ENCODE results near the gene INPP5K.
A peak's percentile ranks its signal among the peaks of the same experiment; 100 is the strongest.

Gene INPP5K

DNA sequence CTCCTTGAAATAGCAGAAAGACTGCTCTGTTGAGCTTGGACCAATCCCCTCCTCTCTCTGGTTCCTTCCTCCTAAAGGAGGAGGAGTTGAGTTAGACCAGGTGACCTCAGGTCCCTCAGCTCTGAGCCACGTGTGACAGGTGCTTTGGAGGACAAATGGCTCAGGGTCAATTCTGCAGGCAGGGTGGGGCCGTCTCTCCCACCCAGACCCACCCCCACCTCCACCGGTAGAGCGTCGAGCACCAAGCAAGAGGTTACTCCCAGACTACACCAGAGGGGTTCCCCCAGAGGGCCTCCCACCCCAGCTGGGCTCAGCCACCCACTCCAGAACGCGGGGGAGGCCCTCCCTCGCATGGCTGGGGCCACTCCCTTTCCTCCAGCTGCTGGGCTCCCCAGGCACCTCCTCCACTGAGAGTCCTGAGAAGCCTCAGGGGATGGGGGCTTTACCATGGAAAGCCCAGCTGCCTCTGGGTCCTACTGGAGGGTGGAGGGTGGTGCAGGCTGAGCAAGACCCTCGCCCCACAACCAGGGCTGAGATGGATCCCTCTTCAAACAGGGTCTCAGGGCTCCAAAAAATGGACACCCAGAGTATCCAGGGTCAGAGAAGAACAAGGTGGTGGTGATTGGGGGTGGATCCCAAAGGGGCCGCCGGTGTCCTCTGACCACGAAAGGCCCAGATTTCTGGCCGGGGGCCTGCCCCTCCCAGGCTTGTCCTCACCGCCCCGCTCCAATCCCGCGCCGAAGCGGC is 31.6 kb downstream of the INPP5K start:
- peak; percentile 37 for DNase-seq

- DNase-seq: no peak
Observed at GRCh38 chr17:1484060-1484535, 32.3 kb downstream of the INPP5K start.

DNA sequence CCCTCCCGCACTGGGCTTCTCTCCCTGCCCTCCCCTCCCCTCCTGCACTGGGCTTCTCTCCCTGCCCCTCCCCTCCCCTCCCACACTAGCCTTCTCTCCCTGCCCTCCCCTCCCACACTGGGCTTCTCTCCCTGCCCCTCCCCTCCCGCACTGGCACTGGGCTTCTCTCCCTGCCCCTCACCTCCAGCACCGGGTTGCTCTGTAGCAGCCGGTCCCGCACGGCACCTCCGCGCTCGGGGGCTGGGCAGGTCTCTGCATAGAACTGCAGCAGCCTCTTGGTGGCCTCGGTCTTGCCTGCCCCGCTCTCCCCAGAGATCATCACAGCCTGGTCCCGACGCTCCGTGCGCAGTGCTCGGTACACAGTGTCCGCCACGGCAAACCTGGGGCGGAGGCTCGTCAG is 33.7 kb downstream of the INPP5K start:
- DNase-seq: no peak

DNA sequence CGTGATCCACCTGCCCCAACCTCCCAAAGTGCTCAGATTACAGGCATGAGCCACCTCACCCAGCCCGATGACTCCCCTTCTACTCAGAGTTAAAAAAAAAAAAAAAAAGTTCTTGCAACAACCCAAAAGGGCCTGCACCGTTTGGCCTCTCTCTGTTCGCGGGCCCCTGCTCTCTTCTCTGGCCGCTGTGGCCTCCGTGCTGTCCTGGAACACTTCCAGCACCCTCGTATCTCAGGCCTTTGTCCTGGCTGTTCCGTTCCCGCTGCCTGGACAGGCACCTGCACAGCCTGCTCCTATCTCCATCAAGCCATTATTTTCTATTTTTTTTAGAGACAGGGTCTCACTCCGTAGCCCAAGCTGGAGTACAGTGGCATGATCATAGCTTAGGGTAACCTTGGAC is 34.7 kb downstream of the INPP5K start:
- DNase-seq: no peak

- no peak for DNase-seq
Observed at GRCh38 chr17:1480747-1481465, 35.5 kb downstream of the INPP5K start.

- no peak for DNase-seq
Observed at GRCh38 chr17:1478418-1478817, 38.0 kb downstream of the INPP5K start.

DNA sequence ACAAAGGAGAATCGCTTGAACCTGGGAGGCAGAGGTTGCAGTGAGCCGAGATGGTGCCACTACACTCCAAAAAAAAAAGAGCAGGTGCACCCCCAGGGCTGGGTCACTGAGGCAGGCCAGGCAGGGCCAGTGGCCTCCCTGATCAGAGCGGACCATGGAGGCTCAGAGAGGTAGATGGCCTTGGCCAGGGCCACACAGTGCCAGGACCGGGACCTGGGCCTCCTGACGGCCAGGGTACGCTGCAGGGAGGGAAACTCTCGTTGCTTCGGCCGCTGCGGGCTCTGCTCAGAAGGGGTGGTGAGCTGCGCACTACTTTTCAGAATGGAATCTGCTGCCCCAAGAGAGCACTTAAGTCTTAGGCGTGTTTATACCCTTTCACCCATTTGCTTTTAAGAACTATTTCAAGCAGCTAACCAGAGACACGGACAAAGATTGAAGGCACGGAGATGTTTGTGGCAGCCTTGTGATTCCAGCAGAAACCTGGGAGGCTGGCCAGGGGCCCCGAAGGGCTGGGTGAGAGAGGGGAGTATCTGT is 41.0 kb downstream of the INPP5K start:
- DNase-seq: no peak

DNA sequence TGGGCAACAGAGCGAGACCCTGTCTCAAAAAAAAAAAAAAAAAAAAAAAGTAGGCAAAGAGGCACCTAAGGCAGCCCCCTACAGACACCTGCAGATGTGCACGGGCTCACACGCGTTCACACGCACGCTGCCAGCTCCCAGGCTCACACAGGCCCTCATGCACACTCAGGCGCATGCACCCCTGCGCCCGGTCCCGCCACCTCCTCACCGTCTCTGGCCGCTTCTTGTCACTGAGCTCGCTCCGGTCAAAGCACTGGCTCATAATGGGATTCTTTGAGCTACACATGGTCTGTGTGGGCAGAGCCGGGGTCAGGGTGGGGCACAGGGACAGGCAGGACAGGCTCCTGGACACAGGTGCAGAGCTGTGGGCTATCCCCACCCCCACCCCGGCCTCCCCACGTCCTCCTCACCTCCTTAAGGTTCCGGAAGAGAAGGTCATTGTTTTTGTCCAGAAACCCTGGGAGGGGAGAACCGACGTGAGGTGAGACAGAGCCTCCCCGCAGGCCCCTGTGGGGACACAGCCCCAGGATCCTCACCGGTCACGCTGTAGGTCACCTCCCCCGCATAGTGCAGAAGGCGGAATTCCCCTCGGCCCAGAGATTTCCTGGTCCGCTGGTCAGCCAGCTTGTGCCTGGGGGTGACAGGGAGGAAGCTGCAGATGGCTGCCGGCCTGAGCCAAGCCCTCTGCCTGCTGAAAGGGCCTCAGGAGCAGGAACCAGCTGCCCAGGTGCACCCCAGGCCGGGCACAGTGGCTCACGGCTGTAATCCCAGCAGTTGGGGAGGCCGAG is 41.8 kb downstream of the INPP5K start:
- DNase-seq: no peak

GRCh38 chr17:1473841-1474240 is 42.6 kb downstream of the INPP5K start:
- DNase-seq: no peak

GRCh38 chr17:1473170-1473569 is 43.2 kb downstream of the INPP5K start:
- no peak for DNase-seq

DNA sequence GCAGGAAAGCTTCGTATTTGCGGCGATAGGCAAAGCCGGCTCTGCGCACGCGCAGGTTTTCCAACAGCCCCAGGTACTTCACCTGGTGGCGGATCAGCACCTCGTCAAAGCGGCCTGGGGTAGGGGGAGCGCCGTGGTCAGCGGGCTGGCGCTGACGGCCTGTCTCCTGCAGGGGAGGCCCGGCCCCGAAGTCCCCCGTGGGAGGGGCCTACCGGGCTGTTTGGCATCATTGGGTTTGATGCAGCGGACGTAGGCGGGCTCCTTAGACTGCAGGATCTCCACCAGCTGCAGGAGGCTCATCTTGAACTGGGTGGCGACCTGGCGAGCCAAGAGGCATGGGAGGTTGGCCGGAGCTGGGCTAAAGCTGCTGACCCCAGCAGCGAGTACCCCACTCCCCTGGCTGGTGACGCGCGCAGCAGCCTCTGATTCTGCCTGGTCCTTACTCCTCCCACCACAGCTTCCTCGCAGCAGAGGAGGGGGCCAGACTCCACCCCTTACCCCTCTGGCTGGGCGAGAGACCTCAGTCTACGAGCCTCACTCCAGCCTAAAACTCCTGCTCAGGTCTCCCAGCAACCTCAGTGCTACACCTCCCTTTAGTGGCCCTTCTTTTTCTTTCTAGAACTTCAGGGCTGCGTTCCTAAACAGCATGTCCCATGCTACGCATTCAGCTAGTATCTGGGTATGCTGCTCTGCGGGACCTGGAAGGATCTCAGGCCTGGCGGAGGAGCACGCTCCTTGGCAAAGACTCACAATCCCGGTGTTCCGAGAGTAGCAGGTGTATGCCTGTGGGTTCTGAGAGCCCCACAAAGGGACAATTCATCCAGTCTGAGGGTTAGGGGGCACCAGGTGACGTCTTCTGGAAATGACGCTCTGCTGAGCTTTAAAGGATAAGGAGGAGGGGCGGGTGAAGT is 44.2 kb downstream of the INPP5K start:
- DNase-seq: no peak

DNA sequence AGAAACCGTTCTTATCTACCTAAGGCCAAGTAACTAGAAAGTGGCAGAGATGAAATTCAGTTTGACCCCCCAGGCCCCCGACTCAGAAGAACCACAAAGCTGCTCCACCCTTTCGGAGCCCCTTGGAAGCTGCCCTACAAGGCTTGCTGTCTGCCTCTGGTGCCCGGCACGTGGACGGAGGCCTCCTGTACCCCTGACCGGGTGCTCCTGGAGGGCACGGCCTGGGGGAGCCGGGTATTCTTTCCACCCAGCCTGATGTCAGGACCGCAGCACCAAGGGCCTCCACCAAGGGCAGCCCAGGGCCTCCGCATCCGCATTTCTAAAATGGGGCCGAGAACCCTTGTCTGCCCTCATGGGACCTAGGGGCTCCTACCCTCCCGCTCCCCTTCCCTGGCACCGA is 44.9 kb downstream of the INPP5K start:
- DNase-seq: no peak

DNA sequence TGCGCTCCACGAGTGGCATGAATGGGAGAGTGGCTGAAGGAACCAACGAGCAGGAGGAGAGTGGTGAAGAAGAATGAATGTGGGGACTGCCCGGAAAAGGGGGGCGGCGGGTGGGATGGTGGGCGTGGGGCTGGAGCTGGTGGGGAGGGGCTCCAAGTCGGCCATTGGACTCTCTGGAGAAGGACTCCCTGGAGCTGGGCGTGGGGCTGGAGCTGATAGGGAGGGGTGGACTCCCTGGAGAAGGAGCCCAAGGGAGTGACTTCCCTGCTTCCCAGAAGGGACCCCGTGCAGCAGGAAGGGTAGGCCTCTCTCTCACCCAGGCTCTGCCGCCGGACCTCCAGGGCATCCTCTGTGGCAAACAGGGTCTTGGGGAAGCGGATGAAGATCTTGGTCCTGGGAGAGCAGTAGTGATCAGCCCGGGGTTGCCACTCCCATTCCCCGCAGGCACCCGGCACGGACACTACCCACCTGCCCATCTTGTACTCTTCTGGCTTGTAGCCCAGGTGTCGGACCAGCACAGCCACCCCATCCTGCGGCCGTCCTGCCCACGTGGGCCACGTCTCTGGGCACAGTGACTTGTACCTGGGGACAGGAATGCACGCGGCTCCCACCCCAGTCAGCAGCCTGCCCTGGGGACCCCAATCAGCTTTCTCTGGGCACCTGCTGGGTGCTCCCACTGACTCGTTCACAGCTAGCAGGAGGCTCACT is 45.5 kb downstream of the INPP5K start:
- DNase-seq: no peak

DNA sequence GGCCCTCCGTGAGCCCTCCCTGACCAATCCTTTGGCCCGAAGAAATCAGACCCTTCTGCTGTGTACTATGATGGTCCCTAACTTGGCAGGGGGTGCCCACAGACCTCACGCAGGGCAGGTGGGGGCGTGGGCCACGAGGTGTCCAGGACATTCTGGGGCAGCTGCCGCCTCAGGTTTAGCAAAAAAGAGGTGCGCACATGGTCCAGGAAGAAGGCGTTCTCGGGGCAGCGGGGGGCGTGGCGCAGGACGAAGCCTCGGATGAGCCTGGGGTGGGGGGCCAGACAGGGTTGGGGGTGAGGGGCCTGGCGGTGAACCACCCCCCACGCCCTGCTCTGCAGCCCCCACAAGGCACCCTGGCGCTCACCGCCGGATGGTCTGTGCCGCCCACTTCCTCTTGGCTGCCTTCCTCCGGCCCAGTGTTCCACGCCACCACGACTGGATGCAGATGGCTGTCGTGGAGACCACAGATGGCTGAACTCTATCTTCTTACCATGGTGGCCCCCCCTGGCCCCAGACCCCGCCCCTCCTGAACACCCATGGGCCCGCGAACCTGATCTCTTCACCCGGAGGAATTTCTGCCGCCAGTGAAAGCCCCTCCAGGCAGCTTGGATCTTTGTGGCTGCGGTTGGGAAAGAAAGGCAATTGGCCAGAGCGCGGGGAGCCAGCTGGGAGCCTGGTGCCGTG is 46.2 kb downstream of the INPP5K start:
- no peak for DNase-seq

GRCh38 chr17:1469231-1469852 is 47.1 kb downstream of the INPP5K start:
- DNase-seq: peak; percentile 23

DNA sequence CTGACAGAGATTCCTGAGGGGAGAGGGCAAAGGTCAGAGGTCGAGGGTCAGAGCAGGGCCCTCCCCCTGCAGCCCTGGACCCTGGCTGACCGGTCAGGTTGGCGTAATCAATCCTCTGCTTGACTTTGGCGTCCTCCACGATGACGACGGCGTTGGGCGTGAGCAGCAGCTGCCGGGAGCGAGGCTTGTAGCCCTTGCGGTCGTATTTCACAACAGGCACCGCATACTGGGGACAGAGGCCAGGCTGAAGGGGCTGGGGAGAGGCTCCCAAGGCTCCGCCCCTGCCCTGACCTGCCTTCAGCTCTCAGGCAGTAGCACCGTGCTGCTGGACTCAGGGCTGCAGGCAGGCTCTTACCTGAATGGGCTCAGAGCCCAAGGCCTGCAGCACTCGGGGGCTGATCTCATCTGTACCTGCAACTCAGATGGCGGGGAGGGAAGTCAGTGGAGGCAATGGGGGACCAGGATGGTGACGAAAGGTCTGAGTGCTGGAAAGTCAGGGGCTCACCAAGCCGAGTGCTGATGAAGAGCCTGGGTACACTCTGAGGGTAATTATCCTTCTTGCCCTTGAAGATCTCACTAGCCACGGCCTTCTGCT is 48.4 kb downstream of the INPP5K start:
- no peak for DNase-seq

- no peak for DNase-seq
Observed at GRCh38 chr17:1467258-1467657, 49.2 kb downstream of the INPP5K start.

DNA sequence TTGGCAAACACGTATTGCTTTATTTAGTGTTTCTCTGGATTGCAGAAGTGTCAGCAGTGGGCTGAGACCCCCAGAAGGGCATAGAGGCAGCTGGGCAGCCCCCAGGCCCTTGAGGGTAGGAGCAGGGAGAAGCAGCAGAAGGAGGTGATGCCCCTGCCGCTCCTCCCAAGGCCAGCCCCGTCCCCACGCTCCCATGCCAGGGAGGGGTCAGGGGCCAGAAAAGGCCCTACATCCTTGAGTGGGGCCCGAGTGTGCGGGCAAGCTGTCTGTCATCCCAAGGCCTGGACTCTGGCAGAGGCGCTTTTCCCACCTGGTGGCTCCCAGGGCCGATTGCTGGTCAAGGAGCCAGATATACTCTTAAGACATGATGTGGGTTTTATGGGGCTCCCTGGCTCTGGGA is 52.2 kb downstream of the INPP5K start:
- no peak for DNase-seq

DNA sequence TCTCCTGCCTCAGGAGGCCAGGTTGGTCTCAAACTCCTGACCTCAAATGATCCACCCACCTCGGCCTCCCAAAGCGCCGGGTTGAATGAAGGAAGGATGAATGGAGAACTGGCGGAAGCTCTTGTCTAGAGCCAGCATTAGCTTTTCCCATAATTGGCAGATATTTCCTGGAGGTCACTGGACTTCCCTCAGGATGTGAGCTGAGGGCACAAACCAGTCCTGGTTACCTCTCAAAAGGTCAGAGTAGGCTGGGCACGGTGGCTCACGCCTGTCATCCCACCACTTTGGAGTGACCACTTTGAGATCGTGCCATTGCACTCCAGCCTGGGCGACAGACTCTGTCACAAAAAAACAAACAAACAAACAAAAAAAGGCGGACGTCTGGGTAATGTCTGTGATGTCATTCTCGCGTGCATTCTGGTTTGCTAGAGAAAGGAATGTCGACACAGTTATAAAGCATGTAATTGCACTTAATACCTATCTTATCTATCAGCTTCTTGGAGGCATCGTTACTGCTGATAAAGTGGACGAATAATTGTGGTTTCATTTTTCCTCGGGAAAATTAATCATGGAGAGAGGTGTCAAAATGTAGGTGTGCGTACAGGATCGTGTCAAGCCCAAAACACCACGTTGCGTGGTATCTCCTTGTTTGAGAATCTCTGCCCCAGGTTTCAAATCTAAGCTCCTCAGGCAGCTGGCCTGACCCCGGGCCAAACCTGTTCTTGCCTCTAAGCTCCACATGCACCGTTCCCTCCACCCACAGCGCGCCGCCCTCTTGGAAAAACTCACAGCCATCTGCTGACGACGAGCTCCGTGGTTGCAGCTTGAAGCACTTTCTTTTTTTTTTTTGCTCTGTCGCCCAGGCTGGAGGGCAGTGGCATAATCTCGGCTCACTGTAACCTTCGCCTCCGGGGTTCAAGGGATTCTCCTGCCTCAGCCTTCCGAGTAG is 54.0 kb downstream of the INPP5K start:
- no peak for DNase-seq
